Lung (tissue), 12 donors: Measurements from ENCODE around the gene MEIS2. TPM values are rescaled to one million over a fixed set of nuclear protein-coding genes. Genes with fewer than 3 reads are reported as not detected.

ENCODE experiments used
- ATAC-seq: fragments of 200-7000 bp; cut with Tn5 transposase; one replicate; pipeline ENCODE4 v1.9.1; 2020; ENCODE audit warnings: moderate number of reproducible peaks; ENCODE audit not compliant: insufficient read depth, low FRiP score
- DNase-seq, 3 donors: peaks; one replicate each; pipeline ENCODE4 v3.0.0-alpha.2; 2013 to 2017
- H3K27ac ChIP-seq, 2 donors: one replicate each; pipeline ENCODE4 v1.5.1; 2013; ENCODE audit warnings: mild to moderate bottlenecking in 2 of 2, moderate library complexity in 2 of 2, control low read depth in 1 of 2, inconsistent platforms in 1 of 2, low read depth in 1 of 2, low read length in 1 of 2
- H3K27me3 ChIP-seq, 3 donors: one replicate each; pipeline ENCODE4 v1.5.1; 2013; ENCODE audit warnings: low read length in 2 of 3; ENCODE audit not compliant: control insufficient read depth in 3 of 3, insufficient read depth in 3 of 3
- H3K36me3 ChIP-seq, 4 donors: one replicate each; pipeline ENCODE4 v1.5.1; 2013; ENCODE audit warnings: low read length in 4 of 4, mild to moderate bottlenecking in 1 of 4, moderate library complexity in 1 of 4; ENCODE audit not compliant: control insufficient read depth in 4 of 4, insufficient read depth in 4 of 4
- H3K4me1 ChIP-seq, 5 donors: one replicate each; pipeline ENCODE4 v1.5.1; 2013; ENCODE audit warnings: low read length in 5 of 5, mild to moderate bottlenecking in 2 of 5, moderate library complexity in 1 of 5; ENCODE audit not compliant: control insufficient read depth in 5 of 5, insufficient read depth in 5 of 5
- H3K4me3 ChIP-seq: one replicate; pipeline ENCODE4 v1.5.1; 2013; ENCODE audit warnings: mild to moderate bottlenecking, control low read depth, moderate library complexity
- H3K9ac ChIP-seq, 2 donors: one replicate each; pipeline ENCODE4 v1.5.1; 2013; ENCODE audit warnings: low read length in 2 of 2, control low read depth in 1 of 2; ENCODE audit not compliant: insufficient read depth in 1 of 2
- H3K9me3 ChIP-seq, 4 donors: one replicate each; pipeline ENCODE4 v1.5.1; 2013; ENCODE audit warnings: low read length in 3 of 4, mild to moderate bottlenecking in 1 of 4, moderate library complexity in 1 of 4; ENCODE audit not compliant: control insufficient read depth in 4 of 4, insufficient read depth in 3 of 4
- WGBS, 2 donors: extraction: QIAGEN DNeasy Blood & Tissue Kit; methylation state at CpG; one replicate each; pipeline ENCODE4 v1.1.7; 2013; 5-methylcytosine and 5-hydroxymethylcytosine counted together
- polyA plus RNA-seq, 2 donors: library from polyadenylated mRNA; stranded (reverse); fragments of 200-250 nt; gene quantifications; one replicate each; pipeline ENCODE4 v1.2.1, GENCODE V29; 2013
- total RNA-seq, 2 donors: library from RNA; depleted of rRNA in 1 of 2; stranded (reverse); fragments of >200 nt in 1 of 2; gene quantifications; one replicate each; pipeline ENCODE4 v1.2.1, GENCODE V29; 2014 to 2021
- TF ChIP-seq, protein P1 (sequence below): IDR thresholded peaks from 2 replicates; pipeline ENCODE4 v1.5.1; 2012; ENCODE audit warnings: mild to moderate bottlenecking; ENCODE audit errors: control extremely low read depth, extremely low read depth
- donor health status: control.
- donor health status: control.
- donor health status: Bipolar disorder and iron deficiency.
- donor health status: healthy.
- donor health status: DM: yes; HTN: yes; CAD: no.

Gene MEIS2
- total and polyA plus RNA-seq, 4 donors = 5.6 to 47.5 (median 13.7) TPM

- H3K4me3 ChIP-seq = no peak overlapping the region
- H3K9me3 ChIP-seq = no peaks in the 10 kb centered on the region
- ATAC-seq (no peak), DNase-seq (no peak)
- H3K36me3 ChIP-seq = no peaks in the 10 kb centered on the region
- TF ChIP-seq, protein P1, sequence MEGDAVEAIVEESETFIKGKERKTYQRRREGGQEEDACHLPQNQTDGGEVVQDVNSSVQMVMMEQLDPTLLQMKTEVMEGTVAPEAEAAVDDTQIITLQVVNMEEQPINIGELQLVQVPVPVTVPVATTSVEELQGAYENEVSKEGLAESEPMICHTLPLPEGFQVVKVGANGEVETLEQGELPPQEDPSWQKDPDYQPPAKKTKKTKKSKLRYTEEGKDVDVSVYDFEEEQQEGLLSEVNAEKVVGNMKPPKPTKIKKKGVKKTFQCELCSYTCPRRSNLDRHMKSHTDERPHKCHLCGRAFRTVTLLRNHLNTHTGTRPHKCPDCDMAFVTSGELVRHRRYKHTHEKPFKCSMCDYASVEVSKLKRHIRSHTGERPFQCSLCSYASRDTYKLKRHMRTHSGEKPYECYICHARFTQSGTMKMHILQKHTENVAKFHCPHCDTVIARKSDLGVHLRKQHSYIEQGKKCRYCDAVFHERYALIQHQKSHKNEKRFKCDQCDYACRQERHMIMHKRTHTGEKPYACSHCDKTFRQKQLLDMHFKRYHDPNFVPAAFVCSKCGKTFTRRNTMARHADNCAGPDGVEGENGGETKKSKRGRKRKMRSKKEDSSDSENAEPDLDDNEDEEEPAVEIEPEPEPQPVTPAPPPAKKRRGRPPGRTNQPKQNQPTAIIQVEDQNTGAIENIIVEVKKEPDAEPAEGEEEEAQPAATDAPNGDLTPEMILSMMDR = no peak
- peaks cover 0 to 21% (median 0%) of the 10 kb centered on the region in 5 donors for H3K4me1 ChIP-seq
- no peak overlapping the region for H3K9ac ChIP-seq
- H3K27me3 ChIP-seq = no peaks in the 10 kb centered on the region
- H3K27ac ChIP-seq = no peak overlapping the region
Measured at GRCh38 chr15:36936613-36937012, 163.7 kb downstream of the MEIS2 start.

DNA sequence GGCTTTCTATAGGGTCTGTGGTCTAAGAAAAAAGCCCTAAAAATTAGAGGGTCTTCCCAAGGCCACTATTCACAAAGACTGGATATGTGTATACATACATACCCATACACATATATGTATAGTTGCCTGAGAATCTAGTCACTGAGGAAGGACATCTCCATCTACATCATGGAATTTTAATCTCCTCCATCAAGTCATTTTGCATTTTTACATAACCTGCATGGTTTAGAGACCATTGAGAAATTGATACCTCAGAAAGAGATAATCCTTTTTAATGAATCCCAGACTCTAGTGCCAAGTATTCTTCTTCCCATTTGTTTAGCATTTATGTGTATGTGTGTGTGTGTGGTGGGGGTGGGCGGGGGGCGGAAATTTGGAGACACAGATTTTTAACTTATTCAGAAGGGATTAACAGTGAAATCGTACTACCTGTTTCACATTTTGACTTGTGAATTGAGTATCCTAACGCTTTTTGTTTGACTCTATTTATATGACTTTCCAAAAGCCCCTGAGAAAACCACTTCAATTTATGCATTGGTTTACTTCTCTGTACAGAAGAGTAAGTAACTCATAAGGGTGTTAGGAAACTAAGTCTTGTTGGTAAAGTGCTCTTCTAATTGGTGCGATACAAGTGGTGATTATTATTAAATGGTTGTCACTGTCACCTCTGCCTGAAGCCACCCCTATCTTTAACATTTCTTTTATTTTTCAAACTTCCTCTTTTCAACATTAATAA, 166.9 kb downstream of the MEIS2 start:
- Histone ChIP-seq H3K9me3 (no peaks in the 10 kb centered on the region), H3K27ac (no peak overlapping the region), H3K4me1 (peaks cover 0 to 14% (median 0%) of the 10 kb centered on the region in 5 donors), H3K9ac (no peak overlapping the region), H3K36me3 (peaks cover 0 to 1% (median 0%) of the 10 kb centered on the region in 4 donors), H3K27me3 (no peaks in the 10 kb centered on the region), H3K4me3 (no peak overlapping the region)
- WGBS, 2 donors = 95% methylated on average over 5 of the region's 5 CpGs
- TF ChIP-seq, protein P1 = no peak
- ATAC-seq (no peak), DNase-seq (no peak)

DNA sequence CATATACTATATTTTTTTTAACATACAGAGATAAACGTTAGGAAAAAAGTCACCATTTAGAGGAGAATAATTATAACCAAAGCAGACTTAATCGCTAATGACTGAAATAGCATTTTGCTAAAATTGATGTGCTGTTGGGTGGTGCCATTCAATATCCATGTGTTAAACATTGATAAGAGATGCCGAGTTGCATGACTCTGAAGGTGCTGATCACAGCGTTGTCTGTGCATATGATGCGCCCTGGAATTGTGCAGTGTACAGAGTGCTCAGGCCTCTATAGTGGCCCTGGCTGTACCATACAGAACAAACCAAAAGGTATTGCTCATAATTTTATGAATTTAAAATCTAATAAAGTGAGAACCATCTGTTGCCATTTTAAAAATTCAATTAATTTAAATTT, 168.3 kb downstream of the MEIS2 start:
- DNase-seq = no peak
- TF ChIP-seq, protein P1 = no peak
- no peaks in the 10 kb centered on the region for H3K9me3 ChIP-seq
- WGBS, 2 donors = 87 to 93% methylated on average over 5 of the region's 5 CpGs
- ATAC-seq = no peak
- H3K27ac ChIP-seq = no peak overlapping the region
- H3K4me1 ChIP-seq = peaks cover 0 to 10% (median 0%) of the 10 kb centered on the region in 5 donors
- H3K9ac ChIP-seq = no peak overlapping the region
- peaks cover 0 to 3% (median 0%) of the 10 kb centered on the region in 4 donors for H3K36me3 ChIP-seq
- H3K27me3 ChIP-seq = no peaks in the 10 kb centered on the region
- no peak overlapping the region for H3K4me3 ChIP-seq

DNA sequence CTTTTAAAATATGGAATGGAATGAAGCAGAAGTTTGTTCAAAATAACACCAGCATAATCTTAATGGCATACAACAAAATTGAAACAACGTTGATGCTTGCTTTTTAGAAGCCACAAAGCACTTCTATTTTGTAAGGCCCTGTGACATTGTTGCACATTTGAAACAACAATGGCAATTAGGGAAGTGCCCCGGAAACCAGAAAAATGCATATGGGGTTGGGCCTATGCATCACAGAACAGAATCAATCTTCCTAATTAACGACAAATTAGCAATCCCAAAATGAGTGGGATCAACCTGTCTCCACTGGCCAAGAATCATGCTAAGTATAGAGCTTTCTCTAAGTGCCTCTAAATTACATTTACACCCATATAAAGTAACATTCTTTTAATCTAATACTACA, 168.9 kb downstream of the MEIS2 start:
- DNase-seq = no peak
- H3K36me3 ChIP-seq = peaks cover 0 to 3% (median 0%) of the 10 kb centered on the region in 4 donors
- TF ChIP-seq, protein P1 = no peak
- H3K9me3 ChIP-seq = no peaks in the 10 kb centered on the region
- WGBS, 2 donors = 64 to 67% methylated on average over 3 of the region's 3 CpGs
- H3K27ac ChIP-seq = no peak overlapping the region
- H3K4me1 ChIP-seq = peaks cover 0 to 15% (median 0%) of the 10 kb centered on the region in 5 donors
- H3K4me3 ChIP-seq = no peak overlapping the region
- no peak for ATAC-seq
- H3K9ac ChIP-seq = no peak overlapping the region
- no peaks in the 10 kb centered on the region for H3K27me3 ChIP-seq
